H1 (cell line): Measurements from ENCODE around the gene SLC22A13. TPM values are rescaled to one million over a fixed set of nuclear protein-coding genes. Genes with fewer than 3 reads are reported as not detected.

ENCODE experiments used
- CTCF ChIP-seq, 3 experiments: IDR thresholded peaks; 1 replicate in 2 of 3; 2 replicates in 1 of 3; pipeline versions ENCODE4 v1.5.1 to v1.6.1; 2011; ENCODE audit warnings: low read length in 3 of 3, mild to moderate bottlenecking in 3 of 3, inconsistent platforms in 2 of 3, low read depth in 1 of 3, moderate library complexity in 1 of 3; ENCODE audit not compliant: insufficient read depth in 1 of 3; ENCODE audit errors: control extremely low read depth in 1 of 3
- polyA plus RNA-seq, 7 experiments: library from polyadenylated mRNA; depleted of rRNA in 3 of 7; stranded (reverse) in 5 of 7; unstranded in 2 of 7; fragments of >200 nt in 5 of 7; fragments of 200-250 nt in 2 of 7; gene quantifications; 1 replicate in 5 of 7; 2 replicates in 1 of 7; 4 replicates in 1 of 7; pipeline versions ENCODE4 v1.2.1 to v1.2.3, GENCODE V29; 2011 to 2013; ENCODE audit warnings: missing spikeins in 2 of 7, mixed read lengths in 2 of 7
- total RNA-seq: library from RNA; stranded (reverse); fragmentation: NEBNext Ultra II Directional; extraction: Animal tissue kit (Norgen Biotek cat#: 25700); gene quantifications from 2 replicates; pipeline ENCODE4 v1.2.1, GENCODE V29; 2021

SLC22A13 gene
- total and polyA plus RNA-seq, 2 of the 8 experiments (the other 6 are each of a cell fraction or from before 2014, with no cell fraction given) = 0.05 to 0.41 TPM

DNA sequence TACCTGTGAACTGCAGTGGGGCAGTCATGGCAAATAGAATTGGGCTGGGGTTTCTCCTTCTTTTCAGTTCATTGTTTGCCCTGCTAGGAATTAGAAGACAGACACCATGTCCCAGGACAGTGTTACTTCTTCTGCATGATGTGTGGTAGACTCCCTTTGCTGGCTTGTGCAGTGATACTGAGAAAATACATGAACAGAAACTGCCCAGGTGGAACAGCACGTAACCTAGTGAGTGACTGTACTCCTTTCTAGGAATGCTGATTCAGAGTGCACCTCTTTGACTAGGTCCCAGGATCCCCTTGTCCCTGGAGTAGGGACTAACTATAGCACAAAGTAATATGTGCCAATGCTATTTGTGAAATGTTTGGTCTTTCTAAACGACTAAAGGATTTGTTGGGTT is 10.7 kb upstream of the SLC22A13 start (continued):
- TF ChIP-seq CTCF (IDR thresholded peaks at IDR 0.05; ENCODE audit: control extremely low read depth in 1 of 3, insufficient read depth in 1 of 3, low read depth in 1 of 3, low read length in 3 of 3) = no peak
